ENCODE measurements around the gene TCIRG1.

Gene TCIRG1

DNA sequence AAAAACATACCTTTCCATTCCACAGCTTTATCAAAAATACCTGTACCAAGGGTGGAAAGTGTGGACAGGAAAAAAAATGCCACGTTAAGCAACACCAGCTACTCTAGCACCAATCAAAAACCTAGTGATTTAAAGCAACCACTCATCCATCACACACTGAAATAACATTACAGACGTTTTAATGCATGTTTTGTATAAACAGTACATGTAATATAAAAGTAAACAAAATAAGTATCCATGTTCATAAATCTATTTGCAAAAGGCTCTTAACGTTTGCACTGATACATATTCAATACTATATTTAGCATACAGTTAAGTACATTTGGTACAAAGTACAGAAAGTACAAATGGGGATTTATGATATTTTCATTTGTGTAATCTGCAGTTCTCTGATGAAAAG is 43.7 kb downstream of the TCIRG1 start:
- TF ChIP-seq, protein P1, sequence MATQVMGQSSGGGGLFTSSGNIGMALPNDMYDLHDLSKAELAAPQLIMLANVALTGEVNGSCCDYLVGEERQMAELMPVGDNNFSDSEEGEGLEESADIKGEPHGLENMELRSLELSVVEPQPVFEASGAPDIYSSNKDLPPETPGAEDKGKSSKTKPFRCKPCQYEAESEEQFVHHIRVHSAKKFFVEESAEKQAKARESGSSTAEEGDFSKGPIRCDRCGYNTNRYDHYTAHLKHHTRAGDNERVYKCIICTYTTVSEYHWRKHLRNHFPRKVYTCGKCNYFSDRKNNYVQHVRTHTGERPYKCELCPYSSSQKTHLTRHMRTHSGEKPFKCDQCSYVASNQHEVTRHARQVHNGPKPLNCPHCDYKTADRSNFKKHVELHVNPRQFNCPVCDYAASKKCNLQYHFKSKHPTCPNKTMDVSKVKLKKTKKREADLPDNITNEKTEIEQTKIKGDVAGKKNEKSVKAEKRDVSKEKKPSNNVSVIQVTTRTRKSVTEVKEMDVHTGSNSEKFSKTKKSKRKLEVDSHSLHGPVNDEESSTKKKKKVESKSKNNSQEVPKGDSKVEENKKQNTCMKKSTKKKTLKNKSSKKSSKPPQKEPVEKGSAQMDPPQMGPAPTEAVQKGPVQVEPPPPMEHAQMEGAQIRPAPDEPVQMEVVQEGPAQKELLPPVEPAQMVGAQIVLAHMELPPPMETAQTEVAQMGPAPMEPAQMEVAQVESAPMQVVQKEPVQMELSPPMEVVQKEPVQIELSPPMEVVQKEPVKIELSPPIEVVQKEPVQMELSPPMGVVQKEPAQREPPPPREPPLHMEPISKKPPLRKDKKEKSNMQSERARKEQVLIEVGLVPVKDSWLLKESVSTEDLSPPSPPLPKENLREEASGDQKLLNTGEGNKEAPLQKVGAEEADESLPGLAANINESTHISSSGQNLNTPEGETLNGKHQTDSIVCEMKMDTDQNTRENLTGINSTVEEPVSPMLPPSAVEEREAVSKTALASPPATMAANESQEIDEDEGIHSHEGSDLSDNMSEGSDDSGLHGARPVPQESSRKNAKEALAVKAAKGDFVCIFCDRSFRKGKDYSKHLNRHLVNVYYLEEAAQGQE (IDR thresholded peaks at IDR 0.05; ENCODE audit: insufficient replicate concordance, low read depth) = no peak
- TF ChIP-seq GABPA (IDR thresholded peaks at IDR 0.05; ENCODE audit: low read depth) = no peak
- DNase-seq (ENCODE audit: low read depth in 1 of 2, low spot score in 1 of 2) = no peak

GRCh38 chr11:68083517-68083916 is 44.7 kb downstream of the TCIRG1 start:
- H3K27ac ChIP-seq (replicated peaks) = no peak overlapping the region
- TF ChIP-seq POLR2AphosphoS5 (IDR thresholded peaks at IDR 0.05; ENCODE audit: low read depth) (no peak), CTCF (IDR thresholded peaks at IDR 0.05; ENCODE audit: insufficient read depth, low read length) (no peak), SPI1 (IDR thresholded peaks at IDR 0.05; ENCODE audit: borderline replicate concordance, low read depth) (no peak)
- no peak for DNase-seq (ENCODE audit: low read depth in 1 of 2, low spot score in 1 of 2)
- no peak overlapping the region for H3K4me3 ChIP-seq (replicated peaks; ENCODE audit: insufficient read depth, low read length)
- H3K27me3 ChIP-seq (ENCODE audit: insufficient read depth, poor library complexity, severe bottlenecking) = no peaks in the 10 kb centered on the region

More for the DNA sequence above, 43.7 kb downstream of the TCIRG1 start:
- H3K27ac ChIP-seq (replicated peaks) = no peak overlapping the region
- H3K27me3 ChIP-seq (ENCODE audit: insufficient read depth, poor library complexity, severe bottlenecking) = no peaks in the 10 kb centered on the region
- no peak overlapping the region for H3K4me3 ChIP-seq (replicated peaks; ENCODE audit: insufficient read depth, low read length)

GRCh38 chr11:68089679-68090078 is 50.9 kb downstream of the TCIRG1 start:
- TF ChIP-seq GABPA (IDR thresholded peaks at IDR 0.05; ENCODE audit: low read depth) (no peak), POLR2AphosphoS5 (IDR thresholded peaks at IDR 0.05; ENCODE audit: low read depth) (no peak), SPI1 (IDR thresholded peaks at IDR 0.05; ENCODE audit: borderline replicate concordance, low read depth) (no peak), CTCF (IDR thresholded peaks at IDR 0.05; ENCODE audit: insufficient read depth, low read length) (no peak)
- TF ChIP-seq, protein P1 (IDR thresholded peaks at IDR 0.05; ENCODE audit: insufficient replicate concordance, low read depth) = no peak
- no peak for DNase-seq (ENCODE audit: low read depth in 1 of 2, low spot score in 1 of 2)
- no peak overlapping the region for H3K4me3 ChIP-seq (replicated peaks; ENCODE audit: insufficient read depth, low read length)
- no peaks in the 10 kb centered on the region for H3K27me3 ChIP-seq (ENCODE audit: insufficient read depth, poor library complexity, severe bottlenecking)
- H3K27ac ChIP-seq (replicated peaks) = peak overlapping the region; percentile 71

- no peaks in the 10 kb centered on the region for H3K27me3 ChIP-seq (ENCODE audit: insufficient read depth, poor library complexity, severe bottlenecking)
- no peak overlapping the region for H3K4me3 ChIP-seq (replicated peaks; ENCODE audit: insufficient read depth, low read length)
- peak overlapping the region; percentile 71 for H3K27ac ChIP-seq (replicated peaks)
- no peak for TF ChIP-seq SPI1 (IDR thresholded peaks at IDR 0.05; ENCODE audit: borderline replicate concordance, low read depth)
- TF ChIP-seq POLR2AphosphoS5 (IDR thresholded peaks at IDR 0.05; ENCODE audit: low read depth) = no peak
- no peak for TF ChIP-seq CTCF (IDR thresholded peaks at IDR 0.05; ENCODE audit: insufficient read depth, low read length)
- TF ChIP-seq GABPA (IDR thresholded peaks at IDR 0.05; ENCODE audit: low read depth) = no peak
- TF ChIP-seq, protein P1 (IDR thresholded peaks at IDR 0.05; ENCODE audit: insufficient replicate concordance, low read depth) = no peak
- no peak for DNase-seq (ENCODE audit: low read depth in 1 of 2, low spot score in 1 of 2)
Observed at GRCh38 chr11:68090287-68090686, 51.5 kb downstream of the TCIRG1 start.

Measured in HL-60 (cell line).